NCI-H226 (cell line): ENCODE data around the gene SLC15A1.

Experiments
- DNase-seq: peaks from one replicate; pipeline ENCODE4 v3.0.0-alpha.2; 2015

SLC15A1 gene

DNA sequence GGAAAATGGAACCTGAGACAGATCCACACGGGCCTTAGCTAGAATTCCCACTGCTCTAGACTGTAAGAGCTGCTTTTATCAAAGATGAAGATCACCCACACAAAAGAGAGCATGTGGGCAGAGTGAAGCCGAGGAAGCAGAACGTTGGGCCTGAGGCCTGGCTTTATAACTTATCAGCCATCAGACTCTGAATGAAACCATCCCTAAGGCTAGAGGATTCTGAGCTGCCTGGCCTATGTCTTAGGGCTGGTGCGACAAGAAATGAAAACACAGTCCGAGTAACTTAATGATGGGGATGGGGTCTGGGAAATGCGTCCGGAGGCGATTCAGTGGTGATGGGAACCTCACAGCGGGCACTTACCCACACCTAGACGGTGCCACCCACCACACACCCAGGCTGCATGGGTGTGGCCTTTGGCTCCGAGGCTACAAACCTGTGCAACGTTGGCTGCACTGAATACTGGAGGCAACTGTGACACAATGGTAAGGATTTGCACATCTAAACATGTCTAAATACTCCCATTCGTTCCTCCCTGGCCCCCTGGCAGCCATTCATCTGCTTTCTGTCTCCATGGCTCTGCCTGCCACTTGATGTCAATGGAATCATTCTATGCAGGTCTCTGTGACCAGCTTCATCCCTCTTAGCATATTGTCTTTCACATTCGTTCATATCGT, 62.0 kb downstream of the SLC15A1 start:
- no peak for DNase-seq

DNA sequence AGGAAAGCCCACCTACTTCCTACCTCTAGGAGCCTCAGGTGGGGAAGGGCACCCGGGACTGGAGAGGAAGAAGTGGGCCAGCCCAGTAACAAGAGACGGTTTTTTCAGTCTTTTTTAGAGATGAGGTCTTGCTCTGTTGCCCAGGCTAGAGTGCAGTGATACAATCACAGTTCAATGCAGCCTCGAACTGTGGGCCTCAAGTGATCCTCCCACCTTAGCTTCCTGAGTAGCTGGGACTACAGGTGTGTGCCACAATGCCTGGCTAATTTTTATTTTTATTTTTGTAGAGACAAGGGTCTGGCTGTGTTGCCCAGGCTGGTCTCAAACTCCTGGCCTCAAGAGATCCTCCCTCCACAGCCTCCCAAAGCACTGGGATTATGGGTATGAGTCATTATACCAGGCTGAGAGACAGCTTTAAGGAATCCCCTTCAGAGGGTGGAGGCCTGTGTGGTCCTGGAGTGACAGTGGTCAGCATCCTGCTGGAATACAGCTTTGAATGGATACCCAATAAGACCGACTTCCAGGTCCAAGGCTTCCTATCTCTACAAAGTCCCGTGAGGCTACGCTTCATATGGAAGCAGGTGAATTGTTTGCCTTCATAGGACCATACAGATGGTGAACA, 63.0 kb downstream of the SLC15A1 start:
- no peak for DNase-seq

DNA sequence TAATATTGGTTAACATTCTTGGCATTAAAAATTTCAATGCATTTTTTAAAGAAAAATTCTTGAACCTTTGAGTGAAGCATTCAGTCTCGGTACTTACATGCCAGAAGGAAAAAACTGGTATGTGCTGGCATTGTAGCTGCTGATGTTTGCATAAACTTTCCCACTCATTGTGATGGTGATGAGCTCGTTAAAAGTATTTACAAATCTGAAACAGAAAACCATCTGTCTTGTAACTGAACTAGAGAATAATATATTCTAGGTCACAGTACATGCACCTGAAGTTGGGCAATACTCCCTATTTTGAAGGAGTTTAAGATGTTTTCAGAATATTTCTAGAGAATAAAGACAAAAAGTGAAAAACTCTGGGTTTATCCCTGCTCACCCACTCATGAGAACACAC, 64.1 kb downstream of the SLC15A1 start:
- no peak for DNase-seq

DNA sequence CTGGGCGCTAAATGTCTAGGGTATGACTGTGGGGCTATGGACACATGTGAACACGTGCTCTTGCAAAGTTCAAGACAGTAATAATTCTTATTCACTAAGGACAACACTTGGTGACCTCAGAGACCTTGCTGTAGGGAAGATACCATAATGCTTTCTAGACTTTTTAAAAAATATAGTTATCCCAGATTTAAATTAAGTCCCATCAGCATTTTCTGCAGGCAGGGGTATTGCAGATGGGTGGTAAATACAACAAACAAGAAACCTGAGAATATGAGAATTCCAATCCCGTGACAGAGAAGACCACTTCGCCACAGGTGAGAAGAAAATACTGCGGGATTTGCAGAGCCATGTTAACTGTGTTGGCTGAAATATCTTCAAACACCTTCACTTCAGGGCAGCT, 65.2 kb downstream of the SLC15A1 start:
- no peak for DNase-seq

DNA sequence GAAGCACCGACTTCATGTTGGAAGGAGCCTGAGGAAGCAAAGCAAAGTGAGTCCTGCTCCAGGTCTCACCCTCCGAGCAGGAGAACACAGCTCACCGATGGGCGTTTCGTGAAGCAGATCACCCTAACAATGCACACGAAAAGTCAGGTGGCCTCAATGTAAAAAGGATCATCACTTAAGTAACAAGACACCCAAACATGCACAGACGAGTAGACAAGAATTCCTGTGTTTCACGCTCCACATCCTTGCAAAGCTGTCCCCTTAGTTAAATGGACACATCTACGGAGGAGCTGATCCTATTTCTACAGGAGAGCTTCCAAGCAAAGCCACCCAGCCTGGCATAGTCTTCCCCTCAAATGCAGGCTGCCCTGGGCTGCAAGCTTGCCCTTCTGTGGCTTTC, 66.2 kb downstream of the SLC15A1 start:
- DNase-seq: no peak

DNA sequence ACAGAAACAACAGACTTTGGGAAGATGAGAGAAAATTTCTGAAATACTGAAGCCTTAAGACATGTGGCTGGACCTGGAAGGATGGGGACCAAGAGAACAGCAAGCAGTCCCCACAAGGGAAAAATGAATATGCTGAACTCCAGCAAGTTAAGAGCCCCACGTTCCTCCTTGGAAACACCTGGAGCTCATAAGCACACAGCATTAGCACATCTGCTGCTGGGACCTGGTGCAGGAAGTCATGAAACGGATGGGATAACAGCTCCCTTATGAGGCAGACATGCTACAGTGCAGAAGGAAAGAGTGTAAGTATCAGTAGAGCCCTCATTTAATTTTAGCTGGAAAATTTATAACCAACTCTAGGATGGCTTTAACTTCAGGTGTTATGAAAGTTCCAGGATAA, 67.3 kb downstream of the SLC15A1 start:
- no peak for DNase-seq

DNA sequence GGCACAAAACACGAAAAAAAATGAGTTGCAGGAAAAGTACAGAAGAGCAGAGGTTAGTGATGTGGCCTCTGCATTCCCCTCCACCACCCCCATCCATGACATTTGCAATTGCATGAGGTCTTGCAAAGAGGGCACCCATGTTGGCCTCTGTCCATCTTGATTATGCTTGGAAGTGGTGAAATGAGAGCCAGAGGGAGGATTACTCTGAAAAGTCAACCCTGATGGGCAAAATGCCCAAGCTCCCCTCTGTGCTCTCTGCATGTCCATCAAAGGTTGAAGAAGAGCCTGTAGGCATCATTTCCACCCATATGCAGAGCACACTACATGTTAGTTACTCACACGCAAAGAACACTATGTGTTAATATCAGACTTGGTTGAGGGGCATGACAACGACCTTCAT, 71.4 kb downstream of the SLC15A1 start:
- peak; percentile 2 for DNase-seq

DNA sequence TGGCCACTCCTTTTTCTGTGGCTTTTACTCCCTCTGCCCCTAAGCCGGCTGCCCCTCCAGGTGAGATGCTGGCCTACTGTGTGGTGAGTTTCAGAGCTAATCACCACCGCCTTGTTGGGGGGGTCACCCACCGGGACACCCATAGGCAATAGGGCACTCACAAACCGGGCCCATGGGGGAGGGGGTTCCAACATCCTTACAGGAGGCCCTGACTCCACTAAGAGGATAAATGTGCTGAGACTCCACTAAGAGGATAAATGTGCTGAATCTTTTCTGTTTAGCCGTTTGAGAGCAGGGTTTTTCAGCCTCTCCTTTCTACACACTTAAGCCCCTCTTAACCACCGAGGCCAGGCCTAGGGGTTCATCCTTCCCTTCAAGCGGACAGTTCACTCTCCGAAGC, 73.7 kb downstream of the SLC15A1 start:
- DNase-seq: no peak

DNA sequence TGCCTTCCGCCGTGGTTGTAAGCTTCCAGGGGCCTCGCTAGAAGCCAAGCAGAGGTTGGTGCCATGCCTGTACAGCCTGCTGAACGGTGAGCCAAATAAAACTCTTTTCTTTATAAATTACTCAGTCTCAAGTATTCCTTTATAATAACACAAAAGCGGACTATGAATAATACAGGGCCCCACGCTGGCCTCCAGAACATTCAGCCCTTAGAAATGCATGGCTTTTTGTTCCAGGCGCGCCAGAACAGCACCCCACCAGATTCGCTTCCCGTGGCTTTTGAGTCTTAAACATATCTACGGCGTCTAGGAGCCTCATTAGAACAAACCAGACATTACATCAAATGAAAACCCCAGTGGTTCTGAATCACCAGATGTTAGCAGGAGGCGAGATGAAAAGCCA, 75.1 kb downstream of the SLC15A1 start:
- DNase-seq: no peak

DNA sequence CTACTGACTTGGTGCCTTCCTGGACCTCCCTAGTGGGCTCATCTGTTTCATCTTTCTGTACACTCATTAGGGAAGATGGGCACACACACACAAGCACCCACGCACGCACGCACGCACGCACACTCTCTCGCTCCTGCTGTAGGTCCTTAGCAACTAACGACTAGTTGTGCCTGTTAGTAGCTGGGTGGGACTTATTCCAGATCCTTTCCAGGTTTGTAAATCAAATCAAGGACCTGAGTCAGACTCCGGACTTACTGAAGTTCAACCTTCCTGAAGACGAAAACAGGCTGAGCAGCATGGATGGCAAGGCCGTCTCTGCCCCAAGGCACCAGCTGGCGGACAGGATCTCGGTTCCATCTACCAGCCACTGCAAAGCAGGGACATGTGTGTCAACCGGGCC, 76.2 kb downstream of the SLC15A1 start:
- no peak for DNase-seq

DNA sequence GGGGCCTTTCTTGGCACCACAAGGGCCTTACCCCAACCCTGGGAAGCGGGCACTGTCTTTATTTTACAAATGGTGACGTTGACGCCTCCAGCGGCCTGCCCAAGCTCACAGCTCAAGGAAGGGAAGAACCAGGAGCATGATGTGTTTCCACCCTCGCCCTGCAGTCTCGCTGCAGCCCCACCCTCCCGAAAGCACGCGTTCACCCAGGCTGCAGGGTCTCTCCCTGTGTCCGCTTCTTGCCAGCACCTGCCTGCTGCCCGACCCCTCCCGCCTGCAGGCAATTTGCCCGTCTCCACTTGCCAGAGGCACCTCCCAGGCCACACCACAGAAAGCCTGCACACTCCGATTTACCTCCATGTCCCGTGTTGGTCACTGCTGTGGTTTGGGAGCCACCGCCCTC, 76.6 kb downstream of the SLC15A1 start:
- no peak for DNase-seq

DNA sequence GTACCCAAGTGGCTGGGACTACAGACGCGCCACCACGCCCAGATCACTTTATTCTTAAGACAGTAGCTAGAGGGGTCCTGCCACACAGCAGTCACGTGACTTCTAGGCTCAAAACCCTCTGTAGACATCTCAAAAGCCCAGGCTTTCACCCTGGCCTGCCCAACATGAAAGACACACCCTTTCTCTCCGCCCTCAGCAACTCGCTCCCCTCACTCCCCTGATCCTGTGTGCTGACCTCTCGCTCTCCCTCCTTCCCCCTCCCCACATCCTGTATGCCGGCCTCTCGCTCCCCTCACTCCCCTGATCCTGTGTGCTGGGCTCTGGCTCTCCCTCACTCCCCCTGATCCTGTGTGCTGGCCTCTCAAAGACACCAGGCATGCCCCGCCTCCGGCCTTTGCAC, 77.4 kb downstream of the SLC15A1 start:
- DNase-seq: no peak

DNA sequence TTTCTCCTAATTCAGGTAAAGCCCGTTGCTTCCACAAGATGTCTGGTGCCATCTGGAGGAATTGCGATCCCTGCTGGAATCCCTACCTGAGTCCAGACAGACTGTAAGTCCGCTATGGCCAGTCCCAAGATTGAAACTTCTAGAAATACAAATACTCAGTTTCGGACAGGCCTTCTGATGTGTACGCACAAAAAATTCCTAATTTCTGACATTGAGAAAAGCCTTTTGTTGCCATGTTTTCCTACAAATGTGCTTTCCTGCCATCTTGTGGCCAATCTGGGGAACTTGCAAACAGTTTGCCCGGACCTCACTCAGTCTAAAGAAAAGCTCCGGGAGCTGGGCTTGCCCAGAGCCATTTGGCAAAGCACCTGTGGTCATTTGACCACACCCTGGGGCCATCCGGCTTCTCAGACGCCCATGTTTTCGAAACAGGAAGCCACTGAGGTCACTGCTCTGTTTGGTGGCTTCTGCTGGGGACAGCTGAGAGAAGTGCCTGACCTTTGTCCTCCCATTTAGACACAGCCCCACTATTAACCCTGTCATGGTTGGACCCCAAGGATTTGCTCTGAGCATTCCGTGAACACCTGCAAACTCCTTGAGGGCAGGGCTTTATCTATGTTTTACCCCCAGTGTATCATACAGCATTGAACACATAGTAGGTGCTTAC, 79.4 kb downstream of the SLC15A1 start:
- peak; percentile 44 for DNase-seq

DNA sequence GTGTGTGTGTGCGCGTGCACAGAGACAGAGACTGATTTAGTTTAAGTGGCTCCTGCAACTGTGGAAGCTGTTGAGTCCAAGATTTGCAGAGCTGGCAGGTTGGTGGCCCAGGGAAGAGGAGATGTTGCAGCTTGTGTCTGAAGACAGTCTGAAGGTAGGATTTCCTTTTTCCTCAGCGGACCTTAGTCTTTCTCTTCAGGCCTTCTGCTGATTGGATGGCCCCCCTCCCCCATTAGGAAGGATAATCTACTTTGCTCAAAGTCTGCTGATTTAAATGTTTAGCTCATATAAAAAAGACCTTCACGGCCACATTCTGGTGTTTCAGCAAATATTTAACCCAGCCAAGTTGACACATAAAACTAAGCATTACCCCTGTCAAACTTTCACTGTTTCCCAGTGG, 84.3 kb downstream of the SLC15A1 start:
- DNase-seq: no peak

DNA sequence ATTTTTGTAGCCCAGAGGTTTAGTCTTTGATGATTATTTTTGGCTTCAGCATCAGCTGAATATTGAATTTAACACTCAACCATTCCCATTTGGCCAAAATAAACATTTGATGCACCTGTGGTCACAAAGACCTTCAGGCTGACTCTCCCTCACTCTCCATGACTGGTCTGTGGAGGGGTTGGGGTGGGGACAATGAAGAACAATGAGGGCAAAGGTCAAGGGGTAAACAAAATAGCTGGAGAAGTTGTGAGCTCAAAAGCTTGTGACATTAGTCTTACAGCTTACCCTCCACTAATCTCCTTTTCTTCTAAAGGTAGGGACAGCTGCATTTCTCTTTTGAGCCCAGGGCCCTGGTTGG, 86.9 kb downstream of the SLC15A1 start:
- DNase-seq: no peak

DNA sequence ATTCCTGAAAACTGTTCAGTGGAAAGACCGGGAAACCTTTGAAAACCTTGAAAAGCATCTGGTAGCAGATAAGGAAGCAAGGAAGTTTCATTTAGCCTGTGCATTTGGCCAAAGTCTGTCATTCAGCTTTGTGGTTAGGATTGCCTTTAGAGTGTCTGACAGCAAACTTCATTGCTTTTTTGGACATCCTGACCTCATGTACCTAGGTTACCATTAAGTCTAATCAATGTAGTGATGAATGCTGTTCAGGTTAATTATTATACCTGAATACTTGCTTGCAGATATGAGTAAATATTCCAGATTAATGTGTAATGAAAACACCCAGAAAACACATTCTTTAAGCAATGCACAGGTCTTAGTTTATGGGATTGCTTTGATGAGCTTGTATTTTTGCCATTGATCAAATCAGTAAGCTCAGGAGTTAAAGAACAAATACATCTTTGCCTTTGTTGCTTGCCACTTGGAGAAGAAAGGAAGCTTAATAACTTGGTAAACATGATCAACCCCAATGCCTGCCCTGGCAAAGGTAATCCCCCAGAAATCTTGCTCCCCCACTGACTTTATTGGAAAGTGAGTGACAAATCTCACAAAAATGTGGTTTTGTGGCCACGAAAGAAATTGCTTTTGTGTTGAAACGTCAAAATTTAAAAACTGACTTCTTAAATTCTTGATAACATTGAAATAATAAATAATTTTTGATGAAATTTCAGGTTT, 87.4 kb downstream of the SLC15A1 start:
- DNase-seq: no peak

DNA sequence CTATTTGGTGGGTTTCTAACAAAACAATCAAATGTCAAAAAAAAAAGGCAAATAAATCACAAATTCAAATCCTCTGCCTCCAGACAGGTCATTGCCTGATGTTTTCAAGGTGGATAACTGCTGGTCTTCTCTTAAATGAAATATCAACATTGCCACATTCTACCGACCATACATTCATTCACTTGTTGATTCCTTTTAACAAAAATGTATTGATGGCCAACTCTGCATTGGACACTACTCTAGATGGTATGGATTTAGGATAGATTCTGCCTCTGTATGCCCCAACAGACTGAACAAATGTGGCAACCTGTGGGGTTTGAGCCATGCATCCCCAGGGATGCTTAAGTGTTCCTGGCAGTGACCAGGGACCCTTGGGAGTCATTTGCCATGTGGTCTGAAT, 88.0 kb downstream of the SLC15A1 start:
- DNase-seq: no peak

DNA sequence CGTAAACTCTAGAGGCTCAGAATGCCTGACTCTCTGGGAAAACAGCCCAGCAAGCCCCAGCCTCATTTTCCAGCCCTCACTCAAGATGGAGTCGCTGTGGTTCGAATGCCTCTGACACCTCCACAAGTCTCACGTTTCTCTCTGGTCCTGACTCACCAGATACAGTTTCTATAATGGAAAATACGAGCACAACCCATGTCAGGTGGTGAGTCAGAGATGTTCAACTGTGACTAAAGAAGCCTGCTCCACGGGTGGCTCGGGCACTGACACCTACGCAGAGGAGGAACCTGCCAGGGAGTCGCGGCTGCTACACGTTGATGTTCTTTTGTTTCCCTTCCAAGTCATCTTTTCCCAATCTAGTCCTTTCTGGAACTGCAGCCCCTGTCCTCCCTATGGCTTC, 88.4 kb downstream of the SLC15A1 start:
- DNase-seq: no peak

DNA sequence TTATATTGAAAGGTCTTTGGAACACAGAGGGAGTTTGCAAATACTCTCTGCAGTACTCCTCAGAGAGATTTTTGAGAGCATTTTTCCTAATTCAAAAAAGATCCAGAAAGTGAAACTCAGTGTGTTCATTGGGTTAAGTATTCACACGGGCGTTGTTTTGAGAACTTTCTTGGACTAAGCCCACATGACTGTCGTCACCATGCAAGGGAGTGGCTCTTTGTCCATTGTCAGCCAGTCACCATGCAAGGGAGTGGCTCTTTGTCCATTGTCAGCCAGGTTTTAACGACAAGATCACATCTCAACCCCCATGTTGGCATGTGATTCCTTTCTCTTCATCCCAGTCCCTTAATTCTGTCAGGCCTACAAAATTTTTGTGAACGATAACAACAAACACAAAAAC, 94.3 kb downstream of the SLC15A1 start:
- DNase-seq: no peak

DNA sequence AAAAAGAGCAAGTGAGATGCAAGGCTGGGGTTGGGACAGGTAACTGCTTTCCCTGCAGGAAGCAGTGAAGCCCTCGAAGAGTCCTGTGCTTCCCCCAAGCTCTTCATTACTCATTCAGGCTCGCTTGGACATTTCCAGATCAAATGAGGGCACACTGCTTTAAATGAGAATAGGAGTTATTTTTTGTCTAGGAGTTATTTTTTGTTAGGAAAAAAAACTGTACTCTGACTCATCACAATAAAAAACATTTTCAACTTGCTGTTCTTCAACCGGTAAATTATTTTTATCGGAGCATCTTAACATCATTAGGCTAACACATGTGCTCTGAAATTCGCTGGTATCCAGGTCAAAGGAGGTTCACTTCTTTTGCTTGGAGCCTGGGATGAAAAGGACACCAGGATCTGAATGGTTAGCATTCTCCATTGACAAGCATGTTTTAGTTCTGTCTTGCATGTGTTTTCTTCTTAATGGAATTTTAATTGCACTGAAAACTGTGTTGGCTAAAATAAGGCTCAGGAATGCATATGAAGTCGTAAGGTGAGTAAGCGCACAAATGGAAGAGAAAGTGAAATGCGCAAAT, 94.9 kb downstream of the SLC15A1 start:
- no peak for DNase-seq

DNA sequence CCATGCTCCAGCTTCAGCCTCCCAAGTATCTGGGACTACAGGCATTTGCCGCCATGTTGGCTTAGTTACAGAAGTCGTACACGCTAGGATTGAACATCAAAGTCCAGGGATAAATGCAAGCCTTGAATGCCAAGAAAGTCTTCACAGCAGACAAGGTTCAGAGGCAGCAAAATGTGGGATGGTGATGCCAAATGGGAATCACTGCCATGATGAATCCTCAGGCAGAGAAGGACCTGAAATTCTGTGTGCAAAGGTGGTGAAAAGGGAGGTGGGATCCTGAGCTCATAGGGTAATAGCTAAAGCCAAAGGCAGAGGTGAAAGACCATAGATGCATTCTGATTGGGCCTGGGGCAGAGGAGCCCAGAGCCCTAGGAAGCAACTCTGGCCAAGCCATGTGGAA, 96.2 kb downstream of the SLC15A1 start:
- no peak for DNase-seq

DNA sequence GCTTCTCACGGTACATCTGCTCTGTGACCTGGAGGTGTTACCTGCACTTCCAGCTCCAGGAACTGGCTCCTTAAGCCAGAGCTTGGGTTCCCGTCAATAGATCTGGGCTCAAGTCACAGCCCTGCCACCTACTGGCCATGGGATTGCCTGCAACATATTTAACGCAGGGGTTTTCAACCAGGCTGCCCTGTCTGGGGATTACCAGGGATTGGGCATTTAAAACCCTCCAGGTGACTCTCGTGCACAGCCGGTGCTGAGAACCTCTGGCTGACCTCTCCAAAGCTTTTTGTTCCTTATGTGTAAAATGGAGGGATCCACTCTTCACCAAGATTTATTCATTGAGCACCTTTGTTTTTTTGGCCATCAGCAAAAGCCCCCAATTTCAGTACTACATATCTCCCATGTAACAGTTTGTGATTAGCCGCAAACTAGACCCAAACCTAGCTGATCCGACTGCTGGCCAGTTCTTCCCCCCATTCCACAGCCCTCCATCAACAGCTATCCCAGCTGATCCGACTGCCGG, 98.9 kb downstream of the SLC15A1 start:
- peak; percentile 56 for DNase-seq

DNA sequence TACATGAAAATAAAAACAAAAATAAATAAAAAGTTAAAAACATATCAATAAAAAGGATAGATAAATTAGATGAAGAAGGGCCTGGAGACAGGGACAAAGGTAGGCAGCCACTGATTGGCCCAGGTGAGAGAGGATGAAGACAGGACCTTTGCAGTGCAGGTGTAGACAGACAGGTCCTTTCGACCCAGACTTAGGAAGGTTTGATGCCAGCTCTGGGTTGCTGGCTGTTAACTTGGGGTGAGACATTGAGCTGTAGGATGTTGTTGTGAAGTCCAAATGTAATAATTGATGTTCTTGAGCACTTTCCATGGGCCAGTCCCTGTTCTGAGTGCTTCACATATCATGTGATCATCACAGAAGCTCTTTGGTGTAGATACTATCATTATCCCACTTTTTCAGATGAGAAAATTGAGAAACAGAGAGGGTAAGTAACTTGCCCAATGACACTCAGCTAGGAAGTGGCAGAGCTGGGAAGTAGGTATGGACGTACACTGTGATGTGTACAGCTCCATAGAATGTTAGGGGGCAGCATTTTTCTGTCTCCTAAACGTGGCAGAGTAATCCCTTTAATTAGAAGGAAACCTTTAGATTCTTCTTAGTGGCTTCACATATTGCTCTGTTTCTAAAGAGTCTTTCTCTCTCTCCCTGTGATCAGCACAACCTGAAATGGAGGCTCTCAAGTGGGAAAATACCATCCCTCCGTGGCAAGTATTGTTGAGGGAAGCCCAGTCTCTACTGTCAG, 99.6 kb downstream of the SLC15A1 start:
- no peak for DNase-seq
